ENCODE data around the gene DYNC1I1. TPM values are rescaled to one million over a fixed set of nuclear protein-coding genes. Genes with fewer than 3 reads are reported as not detected.

DYNC1I1 gene
- total and polyA plus RNA-seq, 2 experiments from 2014 or later: 1.4 to 4.1 TPM

DNA sequence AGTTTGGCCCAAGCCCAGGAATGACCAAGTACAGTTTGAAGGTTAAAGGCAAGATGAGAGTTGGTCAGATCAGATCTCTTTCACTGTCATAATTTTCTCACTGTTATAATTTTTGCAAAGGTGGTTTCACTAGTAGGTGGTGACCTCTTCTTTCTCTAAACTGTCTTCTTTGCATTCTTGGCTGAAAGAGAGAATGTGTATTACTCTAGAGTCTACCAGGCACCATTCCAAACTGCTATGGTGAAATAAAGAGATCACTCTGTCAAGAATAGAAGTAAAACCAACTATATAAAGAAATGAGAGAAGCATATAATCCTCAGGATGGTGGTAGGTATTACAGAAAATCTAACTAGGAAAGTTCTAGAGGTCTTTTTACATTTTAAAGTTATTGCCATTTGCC lies 72.7 kb downstream of the DYNC1I1 start:
- Histone ChIP-seq H3K27ac (ENCODE audit: low read depth) (no peak overlapping the region), H3K9me2 (ENCODE audit: insufficient read depth) (0 out of 2 replicates have a peak, but pooled peaks cover 4% of the 10 kb centered on the region), H3K4me3 (no peak overlapping the region), H3K4me1 (ENCODE audit: insufficient read depth) (peaks cover 16% of the 10 kb centered on the region), H3K4me2 (no peak overlapping the region), H3K79me2 (replicated peaks; ENCODE audit: insufficient read depth) (no peaks in the 10 kb centered on the region), H4K20me1 (replicated peaks; ENCODE audit: insufficient read depth) (no peaks in the 10 kb centered on the region), H2AFZ (no peak overlapping the region), H3F3A (replicated peaks; ENCODE audit: low read depth) (no peaks in the 10 kb centered on the region), H3K36me3 (ENCODE audit: insufficient read depth) (no peaks in the 10 kb centered on the region), H3K27me3 (ENCODE audit: insufficient read depth) (no peaks in the 10 kb centered on the region)
- no peak for ATAC-seq
- no peak overlapping the region for H3K4me3 Mint-ChIP-seq
- H3K4me1 Mint-ChIP-seq: peaks cover 23% of the 10 kb centered on the region
- no peak for DNase-seq (ENCODE audit: low spot score)
- H3K27ac Mint-ChIP-seq: no peak overlapping the region
- H3K9me3 Mint-ChIP-seq: no peaks in the 10 kb centered on the region
- TF ChIP-seq EZH2phosphoT487 (IDR thresholded peaks at IDR 0.05; ENCODE audit: unreplicated experiment) (no peak), POLR2AphosphoS5 (IDR thresholded peaks at IDR 0.05; ENCODE audit: low read depth) (no peak), JUNB (IDR thresholded peaks at IDR 0.05; ENCODE audit: unreplicated experiment) (no peak), NANOG (IDR thresholded peaks at IDR 0.05; ENCODE audit: borderline replicate concordance) (no peak), EZH2 (IDR thresholded peaks at IDR 0.05; ENCODE audit: low read depth, unreplicated experiment) (no peak), ZNF331 (CRISPR knock-in tag; IDR thresholded peaks at IDR 0.05; ENCODE audit: low read depth) (no peak), STAT1 (IDR thresholded peaks at IDR 0.05; ENCODE audit: unreplicated experiment) (no peak), ZNF114 (CRISPR knock-in tag; IDR thresholded peaks at IDR 0.05) (no peak), CREB1 (CRISPR knock-in tag; IDR thresholded peaks at IDR 0.05; ENCODE audit: low read depth) (no peak)
- TF ChIP-seq, protein P1, sequence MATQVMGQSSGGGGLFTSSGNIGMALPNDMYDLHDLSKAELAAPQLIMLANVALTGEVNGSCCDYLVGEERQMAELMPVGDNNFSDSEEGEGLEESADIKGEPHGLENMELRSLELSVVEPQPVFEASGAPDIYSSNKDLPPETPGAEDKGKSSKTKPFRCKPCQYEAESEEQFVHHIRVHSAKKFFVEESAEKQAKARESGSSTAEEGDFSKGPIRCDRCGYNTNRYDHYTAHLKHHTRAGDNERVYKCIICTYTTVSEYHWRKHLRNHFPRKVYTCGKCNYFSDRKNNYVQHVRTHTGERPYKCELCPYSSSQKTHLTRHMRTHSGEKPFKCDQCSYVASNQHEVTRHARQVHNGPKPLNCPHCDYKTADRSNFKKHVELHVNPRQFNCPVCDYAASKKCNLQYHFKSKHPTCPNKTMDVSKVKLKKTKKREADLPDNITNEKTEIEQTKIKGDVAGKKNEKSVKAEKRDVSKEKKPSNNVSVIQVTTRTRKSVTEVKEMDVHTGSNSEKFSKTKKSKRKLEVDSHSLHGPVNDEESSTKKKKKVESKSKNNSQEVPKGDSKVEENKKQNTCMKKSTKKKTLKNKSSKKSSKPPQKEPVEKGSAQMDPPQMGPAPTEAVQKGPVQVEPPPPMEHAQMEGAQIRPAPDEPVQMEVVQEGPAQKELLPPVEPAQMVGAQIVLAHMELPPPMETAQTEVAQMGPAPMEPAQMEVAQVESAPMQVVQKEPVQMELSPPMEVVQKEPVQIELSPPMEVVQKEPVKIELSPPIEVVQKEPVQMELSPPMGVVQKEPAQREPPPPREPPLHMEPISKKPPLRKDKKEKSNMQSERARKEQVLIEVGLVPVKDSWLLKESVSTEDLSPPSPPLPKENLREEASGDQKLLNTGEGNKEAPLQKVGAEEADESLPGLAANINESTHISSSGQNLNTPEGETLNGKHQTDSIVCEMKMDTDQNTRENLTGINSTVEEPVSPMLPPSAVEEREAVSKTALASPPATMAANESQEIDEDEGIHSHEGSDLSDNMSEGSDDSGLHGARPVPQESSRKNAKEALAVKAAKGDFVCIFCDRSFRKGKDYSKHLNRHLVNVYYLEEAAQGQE (IDR thresholded peaks at IDR 0.05; ENCODE audit: unreplicated experiment): no peak
- TF ChIP-seq, protein P2, sequence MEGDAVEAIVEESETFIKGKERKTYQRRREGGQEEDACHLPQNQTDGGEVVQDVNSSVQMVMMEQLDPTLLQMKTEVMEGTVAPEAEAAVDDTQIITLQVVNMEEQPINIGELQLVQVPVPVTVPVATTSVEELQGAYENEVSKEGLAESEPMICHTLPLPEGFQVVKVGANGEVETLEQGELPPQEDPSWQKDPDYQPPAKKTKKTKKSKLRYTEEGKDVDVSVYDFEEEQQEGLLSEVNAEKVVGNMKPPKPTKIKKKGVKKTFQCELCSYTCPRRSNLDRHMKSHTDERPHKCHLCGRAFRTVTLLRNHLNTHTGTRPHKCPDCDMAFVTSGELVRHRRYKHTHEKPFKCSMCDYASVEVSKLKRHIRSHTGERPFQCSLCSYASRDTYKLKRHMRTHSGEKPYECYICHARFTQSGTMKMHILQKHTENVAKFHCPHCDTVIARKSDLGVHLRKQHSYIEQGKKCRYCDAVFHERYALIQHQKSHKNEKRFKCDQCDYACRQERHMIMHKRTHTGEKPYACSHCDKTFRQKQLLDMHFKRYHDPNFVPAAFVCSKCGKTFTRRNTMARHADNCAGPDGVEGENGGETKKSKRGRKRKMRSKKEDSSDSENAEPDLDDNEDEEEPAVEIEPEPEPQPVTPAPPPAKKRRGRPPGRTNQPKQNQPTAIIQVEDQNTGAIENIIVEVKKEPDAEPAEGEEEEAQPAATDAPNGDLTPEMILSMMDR (conservative IDR thresholded peaks at IDR 0.05; ENCODE audit: low read depth in 2 of 2): no peak
- TF ChIP-seq, protein P3, sequence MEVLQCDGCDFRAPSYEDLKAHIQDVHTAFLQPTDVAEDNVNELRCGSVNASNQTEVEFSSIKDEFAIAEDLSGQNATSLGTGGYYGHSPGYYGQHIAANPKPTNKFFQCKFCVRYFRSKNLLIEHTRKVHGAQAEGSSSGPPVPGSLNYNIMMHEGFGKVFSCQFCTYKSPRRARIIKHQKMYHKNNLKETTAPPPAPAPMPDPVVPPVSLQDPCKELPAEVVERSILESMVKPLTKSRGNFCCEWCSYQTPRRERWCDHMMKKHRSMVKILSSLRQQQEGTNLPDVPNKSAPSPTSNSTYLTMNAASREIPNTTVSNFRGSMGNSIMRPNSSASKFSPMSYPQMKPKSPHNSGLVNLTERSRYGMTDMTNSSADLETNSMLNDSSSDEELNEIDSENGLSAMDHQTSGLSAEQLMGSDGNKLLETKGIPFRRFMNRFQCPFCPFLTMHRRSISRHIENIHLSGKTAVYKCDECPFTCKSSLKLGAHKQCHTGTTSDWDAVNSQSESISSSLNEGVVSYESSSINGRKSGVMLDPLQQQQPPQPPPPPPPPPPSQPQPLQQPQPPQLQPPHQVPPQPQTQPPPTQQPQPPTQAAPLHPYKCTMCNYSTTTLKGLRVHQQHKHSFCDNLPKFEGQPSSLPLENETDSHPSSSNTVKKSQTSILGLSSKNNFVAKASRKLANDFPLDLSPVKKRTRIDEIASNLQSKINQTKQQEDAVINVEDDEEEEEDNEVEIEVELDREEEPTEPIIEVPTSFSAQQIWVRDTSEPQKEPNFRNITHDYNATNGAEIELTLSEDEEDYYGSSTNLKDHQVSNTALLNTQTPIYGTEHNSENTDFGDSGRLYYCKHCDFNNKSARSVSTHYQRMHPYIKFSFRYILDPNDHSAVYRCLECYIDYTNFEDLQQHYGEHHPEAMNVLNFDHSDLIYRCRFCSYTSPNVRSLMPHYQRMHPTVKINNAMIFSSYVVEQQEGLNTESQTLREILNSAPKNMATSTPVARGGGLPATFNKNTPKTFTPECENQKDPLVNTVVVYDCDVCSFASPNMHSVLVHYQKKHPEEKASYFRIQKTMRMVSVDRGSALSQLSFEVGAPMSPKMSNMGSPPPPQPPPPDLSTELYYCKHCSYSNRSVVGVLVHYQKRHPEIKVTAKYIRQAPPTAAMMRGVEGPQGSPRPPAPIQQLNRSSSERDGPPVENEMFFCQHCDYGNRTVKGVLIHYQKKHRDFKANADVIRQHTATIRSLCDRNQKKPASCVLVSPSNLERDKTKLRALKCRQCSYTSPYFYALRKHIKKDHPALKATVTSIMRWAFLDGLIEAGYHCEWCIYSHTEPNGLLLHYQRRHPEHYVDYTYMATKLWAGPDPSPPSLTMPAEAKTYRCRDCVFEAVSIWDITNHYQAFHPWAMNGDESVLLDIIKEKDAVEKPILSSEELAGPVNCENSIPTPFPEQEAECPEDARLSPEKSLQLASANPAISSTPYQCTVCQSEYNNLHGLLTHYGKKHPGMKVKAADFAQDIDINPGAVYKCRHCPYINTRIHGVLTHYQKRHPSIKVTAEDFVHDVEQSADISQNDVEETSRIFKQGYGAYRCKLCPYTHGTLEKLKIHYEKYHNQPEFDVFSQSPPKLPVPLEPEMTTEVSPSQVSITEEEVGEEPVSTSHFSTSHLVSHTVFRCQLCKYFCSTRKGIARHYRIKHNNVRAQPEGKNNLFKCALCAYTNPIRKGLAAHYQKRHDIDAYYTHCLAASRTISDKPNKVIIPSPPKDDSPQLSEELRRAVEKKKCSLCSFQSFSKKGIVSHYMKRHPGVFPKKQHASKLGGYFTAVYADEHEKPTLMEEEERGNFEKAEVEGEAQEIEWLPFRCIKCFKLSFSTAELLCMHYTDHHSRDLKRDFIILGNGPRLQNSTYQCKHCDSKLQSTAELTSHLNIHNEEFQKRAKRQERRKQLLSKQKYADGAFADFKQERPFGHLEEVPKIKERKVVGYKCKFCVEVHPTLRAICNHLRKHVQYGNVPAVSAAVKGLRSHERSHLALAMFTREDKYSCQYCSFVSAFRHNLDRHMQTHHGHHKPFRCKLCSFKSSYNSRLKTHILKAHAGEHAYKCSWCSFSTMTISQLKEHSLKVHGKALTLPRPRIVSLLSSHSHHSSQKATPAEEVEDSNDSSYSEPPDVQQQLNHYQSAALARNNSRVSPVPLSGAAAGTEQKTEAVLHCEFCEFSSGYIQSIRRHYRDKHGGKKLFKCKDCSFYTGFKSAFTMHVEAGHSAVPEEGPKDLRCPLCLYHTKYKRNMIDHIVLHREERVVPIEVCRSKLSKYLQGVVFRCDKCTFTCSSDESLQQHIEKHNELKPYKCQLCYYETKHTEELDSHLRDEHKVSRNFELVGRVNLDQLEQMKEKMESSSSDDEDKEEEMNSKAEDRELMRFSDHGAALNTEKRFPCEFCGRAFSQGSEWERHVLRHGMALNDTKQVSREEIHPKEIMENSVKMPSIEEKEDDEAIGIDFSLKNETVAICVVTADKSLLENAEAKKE (CRISPR knock-in tag; IDR thresholded peaks at IDR 0.05): no peak
- TF ChIP-seq, protein P4, sequence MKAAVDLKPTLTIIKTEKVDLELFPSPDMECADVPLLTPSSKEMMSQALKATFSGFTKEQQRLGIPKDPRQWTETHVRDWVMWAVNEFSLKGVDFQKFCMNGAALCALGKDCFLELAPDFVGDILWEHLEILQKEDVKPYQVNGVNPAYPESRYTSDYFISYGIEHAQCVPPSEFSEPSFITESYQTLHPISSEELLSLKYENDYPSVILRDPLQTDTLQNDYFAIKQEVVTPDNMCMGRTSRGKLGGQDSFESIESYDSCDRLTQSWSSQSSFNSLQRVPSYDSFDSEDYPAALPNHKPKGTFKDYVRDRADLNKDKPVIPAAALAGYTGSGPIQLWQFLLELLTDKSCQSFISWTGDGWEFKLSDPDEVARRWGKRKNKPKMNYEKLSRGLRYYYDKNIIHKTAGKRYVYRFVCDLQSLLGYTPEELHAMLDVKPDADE (IDR thresholded peaks at IDR 0.05): no peak
- no peaks in the 10 kb centered on the region for H3K27me3 Mint-ChIP-seq (ENCODE audit: insufficient read depth, low read depth, poor library complexity)
- peaks cover 2% of the 10 kb centered on the region; the same call in 1 of the 3 replicates for H3K36me3 Mint-ChIP-seq (ENCODE audit: low read depth)

Data from GM23338 (cell line).